ENCODE measurements around the gene ZNF555.

The ZNF555 gene

DNA sequence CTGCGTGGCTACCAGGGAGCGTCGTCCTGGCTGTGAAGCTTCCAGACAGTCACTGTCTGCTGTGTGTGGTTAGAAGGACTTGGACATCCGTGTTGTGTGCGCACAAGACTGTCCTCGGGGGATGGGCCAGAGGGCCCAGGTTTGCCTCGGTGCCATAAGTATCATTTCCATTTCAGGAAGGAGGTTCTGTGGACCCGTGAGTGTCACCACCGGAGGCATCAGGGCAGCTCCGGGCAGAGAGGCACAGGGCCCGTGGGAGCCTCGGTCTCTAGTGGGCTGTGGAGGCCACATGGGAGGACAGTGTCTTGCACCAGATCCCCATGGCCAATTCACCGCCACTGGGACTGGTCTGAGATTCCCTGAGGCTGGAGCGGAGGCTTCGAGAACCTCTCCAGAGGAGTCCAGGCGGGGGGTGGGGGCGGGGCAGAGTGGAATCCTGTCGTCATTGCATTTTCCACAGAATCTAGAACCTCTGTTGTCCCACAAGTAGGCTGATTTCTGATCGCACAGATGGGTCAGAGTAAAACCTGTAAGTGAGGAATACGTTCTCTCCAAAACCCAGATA lies 65.4 kb downstream of the ZNF555 start:
- TF ChIP-seq, protein P1, sequence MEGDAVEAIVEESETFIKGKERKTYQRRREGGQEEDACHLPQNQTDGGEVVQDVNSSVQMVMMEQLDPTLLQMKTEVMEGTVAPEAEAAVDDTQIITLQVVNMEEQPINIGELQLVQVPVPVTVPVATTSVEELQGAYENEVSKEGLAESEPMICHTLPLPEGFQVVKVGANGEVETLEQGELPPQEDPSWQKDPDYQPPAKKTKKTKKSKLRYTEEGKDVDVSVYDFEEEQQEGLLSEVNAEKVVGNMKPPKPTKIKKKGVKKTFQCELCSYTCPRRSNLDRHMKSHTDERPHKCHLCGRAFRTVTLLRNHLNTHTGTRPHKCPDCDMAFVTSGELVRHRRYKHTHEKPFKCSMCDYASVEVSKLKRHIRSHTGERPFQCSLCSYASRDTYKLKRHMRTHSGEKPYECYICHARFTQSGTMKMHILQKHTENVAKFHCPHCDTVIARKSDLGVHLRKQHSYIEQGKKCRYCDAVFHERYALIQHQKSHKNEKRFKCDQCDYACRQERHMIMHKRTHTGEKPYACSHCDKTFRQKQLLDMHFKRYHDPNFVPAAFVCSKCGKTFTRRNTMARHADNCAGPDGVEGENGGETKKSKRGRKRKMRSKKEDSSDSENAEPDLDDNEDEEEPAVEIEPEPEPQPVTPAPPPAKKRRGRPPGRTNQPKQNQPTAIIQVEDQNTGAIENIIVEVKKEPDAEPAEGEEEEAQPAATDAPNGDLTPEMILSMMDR (IDR thresholded peaks at IDR 0.05), result no peak
- Histone ChIP-seq H3K9me3 (no peaks in the 10 kb centered on the region), H3K4me1 (peaks cover 0 to 11% (median 1%) of the 10 kb centered on the region in 4 donors), H3K4me3 (no peak overlapping the region), H3K27me3 (no peaks in the 10 kb centered on the region), H3K27ac (no peak overlapping the region), H3K36me3 (no peaks in the 10 kb centered on the region)
- no peak for DNase-seq
- intact Hi-C loops (cut with DNase I; ENCODE audit: low total_unique reads), result loop anchor here (5.0 kb wide), 1 partner anchor 36 kb away; the partner anchor contains the start of gene ZNF77
